Activated naive CD8-positive, alpha-beta T cell treated with anti-CD3 and anti-CD28 coated beads for 36 hours (primary cell): ENCODE results near the gene SHF. TPM values are rescaled to one million over a fixed set of nuclear protein-coding genes. Genes with fewer than 3 reads are reported as not detected.
"Not testable (repeated sequence)": the region's sequence is repeated elsewhere in the genome, so short reads cannot be mapped to it uniquely, and the experiment has no call there.

Source experiments
- DNase-seq: peaks from one replicate; pipeline ENCODE4 v3.0.0; 2021
- H3K27ac Mint-ChIP-seq: one replicate; pipeline ENCODE4 v1.8.0; 2022; ENCODE audit warnings: mild to moderate bottlenecking, moderate library complexity, mixed read lengths
- H3K27me3 Mint-ChIP-seq: one replicate; pipeline ENCODE4 v1.8.0; 2022; ENCODE audit warnings: mild to moderate bottlenecking, mixed read lengths
- H3K36me3 Mint-ChIP-seq: one replicate; pipeline ENCODE4 v1.8.0; 2021; ENCODE audit warnings: mild to moderate bottlenecking, mixed read lengths
- H3K4me1 Mint-ChIP-seq: one replicate; pipeline ENCODE4 v1.8.0; 2021; ENCODE audit warnings: mixed read lengths
- H3K4me3 Mint-ChIP-seq: one replicate; pipeline ENCODE4 v1.8.0; 2022; ENCODE audit warnings: mild to moderate bottlenecking, moderate library complexity, mixed read lengths
- H3K9me3 Mint-ChIP-seq: one replicate; pipeline ENCODE4 v1.8.0; 2022; ENCODE audit warnings: mixed read lengths
- total RNA-seq, 2 experiments: library from RNA; stranded (reverse); gene quantifications; one replicate each; pipeline ENCODE4 v1.2.3, GENCODE V29; 2021

The SHF gene
- total RNA-seq, 2 experiments from 2014 or later = 19.5 to 20.4 TPM

GRCh38 chr15:45148076-45149059, 39.4 kb downstream of the SHF start:
- Mint-ChIP-seq H3K9me3 (no peaks in the 10 kb centered on the region), H3K27me3 (no peaks in the 10 kb centered on the region), H3K36me3 (no peaks in the 10 kb centered on the region), H3K4me1 (no peaks in the 10 kb centered on the region), H3K4me3 (no peak overlapping the region), H3K27ac (no peak overlapping the region)
- no peak for DNase-seq

- Mint-ChIP-seq H3K27ac (no peak overlapping the region), H3K4me1 (no peaks in the 10 kb centered on the region), H3K27me3 (no peaks in the 10 kb centered on the region), H3K9me3 (no peaks in the 10 kb centered on the region), H3K4me3 (no peak overlapping the region), H3K36me3 (no peaks in the 10 kb centered on the region)
- DNase-seq = no peak
Measured at GRCh38 chr15:45147606-45148005, 40.2 kb downstream of the SHF start.

GRCh38 chr15:45146405-45146804, 41.4 kb downstream of the SHF start:
- Mint-ChIP-seq H3K4me3 (no peak overlapping the region), H3K4me1 (no peaks in the 10 kb centered on the region), H3K27ac (no peak overlapping the region), H3K9me3 (no peaks in the 10 kb centered on the region), H3K36me3 (no peaks in the 10 kb centered on the region), H3K27me3 (no peaks in the 10 kb centered on the region)
- no peak for DNase-seq

GRCh38 chr15:45144775-45145174, 43.0 kb downstream of the SHF start:
- Mint-ChIP-seq H3K4me3 (no peak overlapping the region), H3K27me3 (no peaks in the 10 kb centered on the region), H3K9me3 (no peaks in the 10 kb centered on the region), H3K36me3 (no peaks in the 10 kb centered on the region), H3K27ac (no peak overlapping the region), H3K4me1 (no peaks in the 10 kb centered on the region)
- no peak for DNase-seq

- no peaks in the 10 kb centered on the region for H3K36me3 Mint-ChIP-seq
- no peak overlapping the region for H3K4me3 Mint-ChIP-seq
- DNase-seq = no peak
- no peak overlapping the region for H3K27ac Mint-ChIP-seq
- H3K9me3 Mint-ChIP-seq = no peaks in the 10 kb centered on the region
- H3K4me1 Mint-ChIP-seq = no peaks in the 10 kb centered on the region
- H3K27me3 Mint-ChIP-seq = no peaks in the 10 kb centered on the region
Measured at GRCh38 chr15:45143946-45144345, 43.8 kb downstream of the SHF start.

GRCh38 chr15:45143056-45143455, 44.7 kb downstream of the SHF start:
- Mint-ChIP-seq H3K4me1 (no peaks in the 10 kb centered on the region), H3K36me3 (no peaks in the 10 kb centered on the region), H3K27me3 (no peaks in the 10 kb centered on the region), H3K27ac (no peak overlapping the region), H3K4me3 (no peak overlapping the region), H3K9me3 (no peaks in the 10 kb centered on the region)
- DNase-seq = no peak

GRCh38 chr15:45141386-45141785, 46.4 kb downstream of the SHF start:
- Mint-ChIP-seq H3K27me3 (peaks cover 6% of the 10 kb centered on the region), H3K27ac (no peak overlapping the region), H3K36me3 (no peaks in the 10 kb centered on the region), H3K9me3 (no peaks in the 10 kb centered on the region), H3K4me1 (peaks cover 2% of the 10 kb centered on the region), H3K4me3 (no peak overlapping the region)
- DNase-seq = no peak

- Mint-ChIP-seq H3K4me1 (peaks cover 5% of the 10 kb centered on the region), H3K27ac (no peak overlapping the region), H3K36me3 (no peaks in the 10 kb centered on the region), H3K4me3 (no peak overlapping the region), H3K9me3 (no peaks in the 10 kb centered on the region), H3K27me3 (peaks cover 11% of the 10 kb centered on the region)
- no peak for DNase-seq
Measured at GRCh38 chr15:45140557-45141250, 47.1 kb downstream of the SHF start.

GRCh38 chr15:45139770-45140169, 48.0 kb downstream of the SHF start:
- no peak overlapping the region for H3K4me3 Mint-ChIP-seq
- H3K4me1 Mint-ChIP-seq = peaks cover 7% of the 10 kb centered on the region
- H3K27ac Mint-ChIP-seq = no peak overlapping the region
- no peaks in the 10 kb centered on the region for H3K9me3 Mint-ChIP-seq
- no peak for DNase-seq
- no peaks in the 10 kb centered on the region for H3K36me3 Mint-ChIP-seq
- peaks cover 14% of the 10 kb centered on the region for H3K27me3 Mint-ChIP-seq

GRCh38 chr15:45138814-45139765, 48.7 kb downstream of the SHF start:
- peaks cover 9% of the 10 kb centered on the region for H3K4me1 Mint-ChIP-seq
- no peaks in the 10 kb centered on the region for H3K9me3 Mint-ChIP-seq
- H3K27ac Mint-ChIP-seq = no peak overlapping the region
- peaks cover 21% of the 10 kb centered on the region for H3K27me3 Mint-ChIP-seq
- no peak for DNase-seq
- no peak overlapping the region for H3K4me3 Mint-ChIP-seq
- H3K36me3 Mint-ChIP-seq = no peaks in the 10 kb centered on the region

- peaks cover 9% of the 10 kb centered on the region for H3K4me1 Mint-ChIP-seq
- no peaks in the 10 kb centered on the region for H3K9me3 Mint-ChIP-seq
- H3K27ac Mint-ChIP-seq = no peak overlapping the region
- H3K27me3 Mint-ChIP-seq = peaks cover 35% of the 10 kb centered on the region
- DNase-seq = no peak
- no peaks in the 10 kb centered on the region for H3K36me3 Mint-ChIP-seq
- H3K4me3 Mint-ChIP-seq = no peak overlapping the region
Measured at GRCh38 chr15:45137703-45138102, 50.1 kb downstream of the SHF start.

GRCh38 chr15:45136378-45136764, 51.4 kb downstream of the SHF start:
- Mint-ChIP-seq H3K4me1 (peaks cover 9% of the 10 kb centered on the region), H3K27me3 (peaks cover 42% of the 10 kb centered on the region), H3K9me3 (no peaks in the 10 kb centered on the region), H3K36me3 (no peaks in the 10 kb centered on the region), H3K4me3 (peak overlapping the region; percentile 45), H3K27ac (no peak overlapping the region)
- no peak for DNase-seq

GRCh38 chr15:45135705-45136377, 51.9 kb downstream of the SHF start:
- DNase-seq, H3K27ac Mint-ChIP-seq, H3K9me3 Mint-ChIP-seq, H3K4me1 Mint-ChIP-seq, H3K36me3 Mint-ChIP-seq: not testable (repeated sequence)
- peaks cover 46% of the 10 kb centered on the region for H3K27me3 Mint-ChIP-seq
- H3K4me3 Mint-ChIP-seq = peak overlapping the region; percentile 47
